ENCODE measurements around the gene ASB5.

DNA sequence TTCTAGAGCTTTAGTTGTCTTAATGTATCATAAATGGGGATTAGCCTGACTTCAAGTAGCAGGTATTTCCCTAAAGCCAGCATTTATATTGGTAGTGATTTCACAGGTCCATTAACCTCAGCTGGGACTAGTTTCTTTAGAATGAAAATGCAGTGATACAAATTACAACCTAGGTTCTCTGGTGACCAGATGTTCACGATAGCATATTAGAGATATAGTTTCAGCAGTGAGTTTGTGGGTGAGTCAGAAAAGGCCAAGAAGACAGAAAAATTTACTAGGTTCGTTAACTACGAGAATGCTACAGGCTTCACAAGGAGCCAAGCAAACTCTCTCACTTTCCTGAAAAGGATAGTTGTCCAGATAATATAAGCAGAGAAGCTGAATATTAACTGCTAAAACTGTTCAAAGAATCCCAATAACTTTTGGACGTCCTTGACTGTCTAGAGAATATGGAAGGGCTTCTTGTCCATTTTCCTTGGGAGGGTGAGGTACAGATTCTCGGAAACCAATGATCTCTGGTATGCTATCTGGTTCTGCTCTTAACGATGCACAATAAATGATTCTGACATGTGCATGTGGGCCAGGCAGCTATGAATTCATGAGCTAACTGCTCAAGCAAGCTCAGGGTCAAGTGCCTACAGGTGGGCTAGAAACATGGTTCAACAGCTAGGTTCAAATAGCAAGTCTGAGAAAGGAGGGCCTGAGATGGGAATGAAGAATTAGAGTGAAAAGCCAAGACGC is 44.7 kb upstream of the ASB5 start:
- TF ChIP-seq, protein P1, sequence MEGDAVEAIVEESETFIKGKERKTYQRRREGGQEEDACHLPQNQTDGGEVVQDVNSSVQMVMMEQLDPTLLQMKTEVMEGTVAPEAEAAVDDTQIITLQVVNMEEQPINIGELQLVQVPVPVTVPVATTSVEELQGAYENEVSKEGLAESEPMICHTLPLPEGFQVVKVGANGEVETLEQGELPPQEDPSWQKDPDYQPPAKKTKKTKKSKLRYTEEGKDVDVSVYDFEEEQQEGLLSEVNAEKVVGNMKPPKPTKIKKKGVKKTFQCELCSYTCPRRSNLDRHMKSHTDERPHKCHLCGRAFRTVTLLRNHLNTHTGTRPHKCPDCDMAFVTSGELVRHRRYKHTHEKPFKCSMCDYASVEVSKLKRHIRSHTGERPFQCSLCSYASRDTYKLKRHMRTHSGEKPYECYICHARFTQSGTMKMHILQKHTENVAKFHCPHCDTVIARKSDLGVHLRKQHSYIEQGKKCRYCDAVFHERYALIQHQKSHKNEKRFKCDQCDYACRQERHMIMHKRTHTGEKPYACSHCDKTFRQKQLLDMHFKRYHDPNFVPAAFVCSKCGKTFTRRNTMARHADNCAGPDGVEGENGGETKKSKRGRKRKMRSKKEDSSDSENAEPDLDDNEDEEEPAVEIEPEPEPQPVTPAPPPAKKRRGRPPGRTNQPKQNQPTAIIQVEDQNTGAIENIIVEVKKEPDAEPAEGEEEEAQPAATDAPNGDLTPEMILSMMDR (IDR thresholded peaks at IDR 0.05 in 8 of 11, conservative IDR thresholded peaks at IDR 0.05 in 3 of 11), result no peak
- no peak for TF ChIP-seq POLR2AphosphoS5 (IDR thresholded peaks at IDR 0.05)
- TF ChIP-seq POLR2A (IDR thresholded peaks at IDR 0.05), result no peak
